Stimulated activated CD8-positive, alpha-beta memory T cell treated with anti-CD3 and anti-CD28 coated beads, Interleukin-15, amount 100 ng/mL, for 4 hours (primary cell): Measurements from ENCODE around the gene TMUB2.
"Not testable (repeated sequence)": the region's sequence is repeated elsewhere in the genome, so short reads cannot be mapped to it uniquely, and the experiment has no call there.

Experiments used
- DNase-seq, 2 donors: peaks; one replicate each; pipeline ENCODE4 v3.0.0-alpha.2; 2020; ENCODE audit warnings: low read depth in 2 of 2

TMUB2 gene

DNA sequence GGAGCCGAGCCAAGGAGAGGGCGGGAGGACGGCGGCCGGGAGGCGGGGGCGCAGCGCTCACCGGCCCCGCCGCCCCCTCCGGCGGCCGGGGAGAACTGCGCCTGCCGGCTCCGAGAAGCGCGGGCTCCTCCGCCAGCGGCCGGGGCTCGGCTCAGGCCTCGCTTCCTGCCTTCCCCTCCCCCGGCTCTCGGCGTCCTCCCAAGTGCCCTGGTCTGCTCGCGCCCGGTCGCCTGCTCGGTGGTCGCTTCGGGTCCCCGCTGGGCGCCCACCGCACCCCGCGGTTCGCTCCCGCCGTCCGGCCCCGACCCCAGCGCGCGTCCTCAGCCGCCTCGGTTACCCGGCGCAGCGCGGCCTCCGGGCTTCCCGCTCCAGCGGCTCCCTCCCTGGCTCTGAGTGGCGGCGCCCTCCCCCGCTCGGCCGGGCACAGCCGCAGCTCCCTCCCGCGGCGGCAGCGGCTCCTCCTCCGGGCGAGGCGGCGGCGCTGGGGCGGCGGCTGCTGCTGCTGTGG lies 32.4 kb downstream of the TMUB2 start:
- DNase-seq: peak in 1 of 2 donors; percentile 56

DNA sequence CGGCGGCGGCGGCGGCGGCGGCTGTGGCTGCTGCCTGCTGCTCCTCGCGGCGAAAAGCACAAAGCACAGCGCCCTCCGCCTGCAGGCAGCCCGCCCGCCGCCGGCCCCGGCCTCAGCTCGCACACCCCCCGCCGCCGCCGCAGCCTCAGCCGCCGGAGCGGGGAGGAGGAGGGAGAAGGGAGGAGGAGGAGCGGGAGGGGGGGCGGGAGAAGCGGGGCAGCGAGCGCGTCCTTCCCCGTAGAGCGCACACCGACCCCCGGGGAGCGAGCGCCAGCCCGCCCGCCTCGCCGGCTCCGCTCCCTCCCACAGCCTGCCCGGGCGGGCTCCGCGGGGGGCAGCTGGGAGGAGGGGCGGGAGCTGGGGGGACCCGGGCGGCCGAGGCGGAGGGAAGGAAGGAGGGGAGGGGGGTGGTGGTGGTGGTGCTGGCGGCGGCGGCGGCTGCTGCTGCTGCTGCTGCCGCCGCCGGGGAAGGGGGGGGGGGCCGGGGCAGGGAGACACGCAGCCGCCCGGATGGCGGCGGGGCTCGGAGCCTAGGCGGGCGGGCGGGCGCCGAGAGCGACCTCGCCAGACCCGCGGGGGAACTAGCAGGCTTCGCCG lies 32.9 kb downstream of the TMUB2 start, which contains the start of gene UBTF:
Gene UBTF (minus strand): TSS at position 60 of the 597 bp plus-strand sequence. CDS start 1,446 bp downstream, outside the sequence.
- peak in 1 of 2 donors; percentile 59 for DNase-seq

GRCh38 chr17:44220213-44221083 lies 33.7 kb downstream of the TMUB2 start:
- peak in 1 of 2 donors; percentile 40 for DNase-seq

GRCh38 chr17:44221084-44221861 lies 34.5 kb downstream of the TMUB2 start:
- DNase-seq: no peak

DNA sequence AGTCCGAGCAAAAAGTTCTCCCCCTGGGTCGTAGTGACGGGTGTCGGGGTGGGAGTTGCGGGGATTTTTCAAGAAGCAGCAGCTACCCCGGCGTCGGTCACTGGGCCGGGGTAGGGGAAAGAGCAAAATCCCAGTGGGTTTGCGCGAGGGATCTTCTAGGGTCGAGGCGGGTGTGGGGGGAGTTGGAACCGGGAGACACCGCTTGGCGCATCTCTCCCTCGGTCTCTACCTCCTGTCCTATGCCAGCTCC lies 35.0 kb downstream of the TMUB2 start:
- no peak for DNase-seq

GRCh38 chr17:44222112-44222869 lies 35.5 kb downstream of the TMUB2 start:
- DNase-seq: no peak

- DNase-seq: no peak
These were observed 36.8 kb downstream of the TMUB2 start for GRCh38 chr17:44223541-44224071.

- no peak for DNase-seq
These were observed 42.3 kb downstream of the TMUB2 start for GRCh38 chr17:44229090-44229489.

- no peak for DNase-seq
These were observed 43.4 kb downstream of the TMUB2 start for GRCh38 chr17:44230140-44230539.

- no peak for DNase-seq
These were observed 45.3 kb downstream of the TMUB2 start for GRCh38 chr17:44232061-44232460.

GRCh38 chr17:44233582-44233981 lies 46.8 kb downstream of the TMUB2 start:
- no peak for DNase-seq

DNA sequence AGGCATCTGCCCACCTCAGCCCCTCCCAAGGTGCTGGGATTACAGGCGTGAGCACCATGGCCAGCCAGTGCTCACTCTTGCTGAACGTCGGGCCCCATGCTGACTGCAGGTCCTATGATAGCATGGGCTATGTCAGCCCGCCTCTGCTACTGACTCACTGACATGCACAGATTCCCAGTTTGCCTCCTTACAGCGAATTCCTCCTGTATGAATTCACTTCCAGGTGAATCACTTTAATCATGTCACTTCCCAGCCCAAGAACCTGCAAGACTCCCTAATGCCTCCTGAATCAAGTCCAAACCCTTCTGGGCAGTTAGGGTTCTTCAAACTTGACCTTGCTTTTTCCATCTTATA lies 48.8 kb downstream of the TMUB2 start:
- DNase-seq: no peak

GRCh38 chr17:44236444-44236991 lies 49.7 kb downstream of the TMUB2 start:
- DNase-seq: no peak

DNA sequence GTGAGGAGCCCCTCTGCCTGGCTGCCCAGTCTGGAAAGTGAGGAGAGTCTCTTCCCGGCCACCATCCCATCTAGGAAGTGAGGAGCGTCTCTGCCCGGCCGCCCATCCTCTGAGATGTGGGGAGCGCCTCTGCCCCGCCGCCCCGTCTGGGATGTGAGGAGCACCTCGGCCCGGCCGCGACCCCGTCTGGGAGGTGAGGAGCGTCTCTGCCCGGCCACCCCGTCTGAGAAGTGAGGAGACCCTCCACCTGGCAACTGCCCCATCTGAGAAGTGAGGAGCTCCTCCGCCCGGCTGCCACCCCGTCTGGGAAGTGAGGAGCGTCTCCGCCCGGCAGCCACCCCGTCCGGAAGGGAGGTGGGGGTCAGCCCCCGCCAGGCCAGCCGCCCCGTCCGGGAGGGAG lies 51.1 kb downstream of the TMUB2 start:
- DNase-seq: not testable (repeated sequence)

DNA sequence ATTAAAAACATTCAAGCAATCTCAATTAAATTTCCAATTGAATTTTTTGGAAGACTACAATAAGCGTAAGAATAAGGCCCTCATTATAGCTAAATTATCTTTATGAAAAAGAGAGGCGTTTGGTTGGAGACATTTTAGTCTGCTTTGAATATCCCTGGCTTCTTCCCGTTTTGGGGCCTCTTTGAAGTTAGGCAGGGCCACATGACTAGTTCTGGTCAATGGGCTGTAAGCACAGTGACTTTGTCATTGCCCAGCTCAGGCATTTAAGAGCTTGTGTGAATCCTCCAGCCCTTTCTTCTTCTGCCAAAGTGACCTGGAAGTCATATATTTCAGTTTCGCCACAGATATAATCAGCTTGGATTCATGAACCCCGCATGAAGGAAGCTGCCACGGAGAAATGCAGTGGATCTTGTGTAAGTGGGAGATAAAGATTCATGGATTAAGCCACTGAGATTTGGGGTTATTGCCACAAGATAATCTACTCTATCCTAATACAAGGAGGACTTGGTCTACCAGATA lies 54.4 kb downstream of the TMUB2 start:
- no peak for DNase-seq
